Omental fat pad (tissue), 4 donors: ENCODE measurements around the gene NRROS. TPM values are rescaled to one million over a fixed set of nuclear protein-coding genes. Genes with fewer than 3 reads are reported as not detected.

Experiments used
- ATAC-seq: fragments of 150-250 bp; one replicate; pipeline ENCODE4 v1.9.1; 2016; ENCODE audit warnings: mild to moderate bottlenecking, moderate library complexity; ENCODE audit not compliant: low FRiP score
- DNase-seq: peaks from one replicate; pipeline ENCODE4 v3.0.0-alpha.2; 2019; ENCODE audit warnings: low spot score
- CTCF ChIP-seq, 3 donors: fragments of 450-650 bp; IDR thresholded peaks; one replicate each; pipeline ENCODE4 v1.5.1; 2016 to 2017; ENCODE audit warnings: antibody characterized with exemption in 3 of 3, mild to moderate bottlenecking in 3 of 3, moderate library complexity in 2 of 3
- total RNA-seq, 4 donors: library from RNA; depleted of rRNA; stranded (reverse); fragments of >200 nt; gene quantifications; one replicate each; pipeline ENCODE4 v1.1.0, GENCODE V29; 2016

The NRROS gene
- total RNA-seq, 4 donors from 2014 or later = 4.3 to 21.0 (median 19.4) TPM

GRCh38 chr3:196694202-196694638 lies 54.7 kb downstream of the NRROS start:
- DNase-seq (no peak), ATAC-seq (no peak)
- no peak for TF ChIP-seq CTCF (IDR thresholded peaks at IDR 0.05)

- DNase-seq (no peak), ATAC-seq (peak; percentile 48)
- TF ChIP-seq CTCF (IDR thresholded peaks at IDR 0.05) = no peak
Observed at GRCh38 chr3:196694941-196695848, 55.7 kb downstream of the NRROS start.

GRCh38 chr3:196695849-196696226 lies 56.3 kb downstream of the NRROS start:
- DNase-seq = no peak
- TF ChIP-seq CTCF (IDR thresholded peaks at IDR 0.05) = no peak
- ATAC-seq = no peak

GRCh38 chr3:196697270-196697669 lies 57.8 kb downstream of the NRROS start:
- ATAC-seq = no peak
- TF ChIP-seq CTCF (IDR thresholded peaks at IDR 0.05) = no peak
- no peak for DNase-seq

- no peak for TF ChIP-seq CTCF (IDR thresholded peaks at IDR 0.05)
Observed at GRCh38 chr3:196699749-196700148, 60.3 kb downstream of the NRROS start.

GRCh38 chr3:196700801-196701200 lies 61.3 kb downstream of the NRROS start:
- ATAC-seq = no peak
- no peak for TF ChIP-seq CTCF (IDR thresholded peaks at IDR 0.05)
- DNase-seq = no peak

More at GRCh38 chr3:196699749-196700148, 60.3 kb downstream of the NRROS start:
- ATAC-seq (no peak), DNase-seq (no peak)

- no peak for TF ChIP-seq CTCF (IDR thresholded peaks at IDR 0.05)
- no peak for ATAC-seq
- DNase-seq = no peak
Observed at GRCh38 chr3:196706327-196706726, 66.8 kb downstream of the NRROS start.
